Measurements from ENCODE around the gene PRR5L.

The PRR5L gene

DNA sequence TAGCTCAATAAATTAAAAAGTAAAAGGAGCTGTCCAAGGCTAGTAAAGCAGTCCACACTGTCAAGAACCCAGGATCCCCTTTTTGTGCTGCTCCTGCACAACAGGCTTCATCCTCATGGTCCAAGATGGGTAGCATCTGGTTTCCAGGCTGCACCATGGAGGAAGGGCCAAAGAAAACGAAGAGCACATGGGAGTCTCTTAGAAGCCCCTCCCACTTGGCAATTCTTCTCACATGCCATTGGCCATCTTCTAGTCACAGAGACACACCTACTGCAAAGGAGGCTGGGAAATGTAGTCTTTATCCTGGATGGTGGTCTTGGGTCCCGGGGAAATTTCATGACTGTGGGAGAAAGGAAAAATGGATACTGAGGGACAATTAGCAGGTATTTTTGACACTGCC, 37.8 kb downstream of the PRR5L start:
- no peak overlapping the region for H3K4me3 ChIP-seq (replicated peaks; ENCODE audit: insufficient read depth, low read length)
- DNase-seq (ENCODE audit: low read depth in 1 of 2, low spot score in 1 of 2): peak in 1 of 2 experiments; percentile 8
- TF ChIP-seq SPI1 (IDR thresholded peaks at IDR 0.05; ENCODE audit: borderline replicate concordance, low read depth) (no peak), REST (IDR thresholded peaks at IDR 0.05; ENCODE audit: insufficient replicate concordance, low read depth) (peak; percentile 49)
- H3K27me3 ChIP-seq (ENCODE audit: insufficient read depth, poor library complexity, severe bottlenecking): peaks cover 3% of the 10 kb centered on the region
- no peak overlapping the region for H3K27ac ChIP-seq (replicated peaks)

- no peak overlapping the region for H3K4me3 ChIP-seq (replicated peaks; ENCODE audit: insufficient read depth, low read length)
- TF ChIP-seq GABPA (IDR thresholded peaks at IDR 0.05; ENCODE audit: low read depth): no peak
- DNase-seq (ENCODE audit: low read depth in 1 of 2, low spot score in 1 of 2): no peak
Measured at GRCh38 chr11:36339888-36340287, 43.8 kb downstream of the PRR5L start.

DNA sequence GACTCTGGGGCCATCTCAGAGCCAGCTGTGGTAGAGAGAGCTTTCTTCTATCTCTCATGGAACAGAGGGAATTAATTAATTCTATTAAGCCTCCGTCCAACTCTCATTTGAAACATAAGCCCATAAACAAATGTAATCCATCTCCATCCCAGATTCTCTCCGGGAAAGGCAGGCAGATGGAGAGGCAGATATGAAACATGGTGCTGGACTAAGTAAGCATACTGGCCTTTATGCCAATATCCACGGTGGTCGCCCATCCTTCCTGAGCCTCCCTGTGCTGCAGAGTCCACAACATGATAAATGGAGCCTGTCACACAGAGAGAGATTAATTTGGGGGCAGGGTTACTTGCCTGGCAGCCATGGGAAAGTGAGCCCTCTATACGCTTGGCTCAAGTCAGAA, 44.8 kb downstream of the PRR5L start:
- no peak overlapping the region for H3K27ac ChIP-seq (replicated peaks)
- H3K4me3 ChIP-seq (replicated peaks; ENCODE audit: insufficient read depth, low read length): no peak overlapping the region
- no peaks in the 10 kb centered on the region for H3K27me3 ChIP-seq (ENCODE audit: insufficient read depth, poor library complexity, severe bottlenecking)
- no peak for TF ChIP-seq GABPA (IDR thresholded peaks at IDR 0.05; ENCODE audit: low read depth)
- TF ChIP-seq REST (IDR thresholded peaks at IDR 0.05; ENCODE audit: insufficient replicate concordance, low read depth): no peak
- no peak for DNase-seq (ENCODE audit: low read depth in 1 of 2, low spot score in 1 of 2)

More at GRCh38 chr11:36339888-36340287, 43.8 kb downstream of the PRR5L start:
- Histone ChIP-seq H3K27ac (replicated peaks) (no peak overlapping the region), H3K27me3 (ENCODE audit: insufficient read depth, poor library complexity, severe bottlenecking) (no peaks in the 10 kb centered on the region)

DNA sequence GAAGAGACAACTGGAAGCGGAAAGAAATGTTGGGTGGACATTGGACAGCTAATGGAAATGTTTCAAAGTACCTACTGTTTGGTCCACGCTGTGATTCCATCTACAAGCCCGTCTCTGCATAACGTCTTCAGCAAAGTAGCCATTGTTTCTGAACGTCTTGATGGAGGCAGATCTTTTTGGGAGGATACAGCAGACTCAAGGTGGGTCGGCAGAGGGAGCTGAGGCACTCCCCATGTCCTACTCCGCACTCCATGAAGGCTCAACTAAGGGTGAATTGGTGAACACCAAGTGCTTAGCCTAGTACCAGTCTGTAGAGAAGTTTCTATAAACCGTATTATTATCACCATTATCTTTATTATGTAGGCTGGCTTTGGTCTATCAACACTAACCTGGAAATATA, 45.8 kb downstream of the PRR5L start:
- Histone ChIP-seq H3K4me3 (replicated peaks; ENCODE audit: insufficient read depth, low read length) (no peak overlapping the region), H3K27ac (replicated peaks) (no peak overlapping the region), H3K27me3 (ENCODE audit: insufficient read depth, poor library complexity, severe bottlenecking) (no peaks in the 10 kb centered on the region)
- DNase-seq (ENCODE audit: low read depth in 1 of 2, low spot score in 1 of 2): no peak
- no peak for TF ChIP-seq SPI1 (IDR thresholded peaks at IDR 0.05; ENCODE audit: borderline replicate concordance, low read depth)
- no peak for TF ChIP-seq REST (IDR thresholded peaks at IDR 0.05; ENCODE audit: insufficient replicate concordance, low read depth)
- no peak for TF ChIP-seq POLR2AphosphoS5 (IDR thresholded peaks at IDR 0.05; ENCODE audit: low read depth)
- no peak for TF ChIP-seq GABPA (IDR thresholded peaks at IDR 0.05; ENCODE audit: low read depth)
- TF ChIP-seq, protein P1, sequence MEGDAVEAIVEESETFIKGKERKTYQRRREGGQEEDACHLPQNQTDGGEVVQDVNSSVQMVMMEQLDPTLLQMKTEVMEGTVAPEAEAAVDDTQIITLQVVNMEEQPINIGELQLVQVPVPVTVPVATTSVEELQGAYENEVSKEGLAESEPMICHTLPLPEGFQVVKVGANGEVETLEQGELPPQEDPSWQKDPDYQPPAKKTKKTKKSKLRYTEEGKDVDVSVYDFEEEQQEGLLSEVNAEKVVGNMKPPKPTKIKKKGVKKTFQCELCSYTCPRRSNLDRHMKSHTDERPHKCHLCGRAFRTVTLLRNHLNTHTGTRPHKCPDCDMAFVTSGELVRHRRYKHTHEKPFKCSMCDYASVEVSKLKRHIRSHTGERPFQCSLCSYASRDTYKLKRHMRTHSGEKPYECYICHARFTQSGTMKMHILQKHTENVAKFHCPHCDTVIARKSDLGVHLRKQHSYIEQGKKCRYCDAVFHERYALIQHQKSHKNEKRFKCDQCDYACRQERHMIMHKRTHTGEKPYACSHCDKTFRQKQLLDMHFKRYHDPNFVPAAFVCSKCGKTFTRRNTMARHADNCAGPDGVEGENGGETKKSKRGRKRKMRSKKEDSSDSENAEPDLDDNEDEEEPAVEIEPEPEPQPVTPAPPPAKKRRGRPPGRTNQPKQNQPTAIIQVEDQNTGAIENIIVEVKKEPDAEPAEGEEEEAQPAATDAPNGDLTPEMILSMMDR (IDR thresholded peaks at IDR 0.05; ENCODE audit: insufficient read depth, low read length): no peak

GRCh38 chr11:36342327-36342726, 46.2 kb downstream of the PRR5L start:
- no peak for DNase-seq (ENCODE audit: low read depth in 1 of 2, low spot score in 1 of 2)
- Histone ChIP-seq H3K4me3 (replicated peaks; ENCODE audit: insufficient read depth, low read length) (no peak overlapping the region), H3K27me3 (ENCODE audit: insufficient read depth, poor library complexity, severe bottlenecking) (no peaks in the 10 kb centered on the region), H3K27ac (replicated peaks) (no peak overlapping the region)
- no peak for TF ChIP-seq POLR2AphosphoS5 (IDR thresholded peaks at IDR 0.05; ENCODE audit: low read depth)
- TF ChIP-seq GABPA (IDR thresholded peaks at IDR 0.05; ENCODE audit: low read depth): no peak
- TF ChIP-seq SPI1 (IDR thresholded peaks at IDR 0.05; ENCODE audit: borderline replicate concordance, low read depth): no peak
- TF ChIP-seq, protein P1 (IDR thresholded peaks at IDR 0.05; ENCODE audit: insufficient read depth, low read length): no peak
- TF ChIP-seq REST (IDR thresholded peaks at IDR 0.05; ENCODE audit: insufficient replicate concordance, low read depth): no peak
